ENCODE results near the gene LEMD3. TPM values are rescaled to one million over a fixed set of nuclear protein-coding genes. Genes with fewer than 3 reads are reported as not detected.
A peak's percentile ranks its signal among the peaks of the same experiment; 100 is the strongest.
"Not testable (repeated sequence)": the region's sequence is repeated elsewhere in the genome, so short reads cannot be mapped to it uniquely, and the experiment has no call there.

The LEMD3 gene
- total RNA-seq, 4 donors from 2014 or later = 27.4 to 61.0 (median 34.8) TPM

DNA sequence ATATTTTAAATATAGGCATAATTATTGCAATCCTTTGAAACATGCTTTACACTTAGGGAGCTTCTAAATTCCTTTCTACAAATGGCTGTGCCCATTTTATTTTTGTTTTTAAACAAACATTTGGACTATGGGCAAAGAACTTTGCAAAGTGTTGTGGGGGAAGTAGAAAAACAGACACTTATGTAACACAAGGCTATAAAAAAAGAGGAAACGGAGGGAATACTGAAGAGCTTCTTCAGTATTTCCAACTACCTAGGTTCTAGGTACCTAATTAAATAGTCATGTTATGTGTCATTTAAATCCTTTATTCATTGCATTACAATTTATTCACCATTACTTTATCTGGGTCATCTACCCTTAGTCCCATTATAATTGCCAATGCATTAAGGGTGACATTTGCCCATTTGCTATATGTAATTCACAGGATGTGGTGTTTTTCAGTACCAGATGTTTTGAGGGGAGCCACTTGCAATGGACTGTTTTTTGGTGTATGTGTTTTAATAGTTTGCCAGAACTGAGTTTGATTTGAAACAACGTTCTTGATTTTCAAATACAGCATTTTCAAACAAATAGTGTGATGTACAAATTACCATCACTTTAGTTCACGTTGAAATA, 107.6 kb downstream of the LEMD3 start:
- no peak for ATAC-seq (ENCODE audit: low FRiP score)
- no peak for DNase-seq (ENCODE audit: low spot score)
- TF ChIP-seq, protein P1, sequence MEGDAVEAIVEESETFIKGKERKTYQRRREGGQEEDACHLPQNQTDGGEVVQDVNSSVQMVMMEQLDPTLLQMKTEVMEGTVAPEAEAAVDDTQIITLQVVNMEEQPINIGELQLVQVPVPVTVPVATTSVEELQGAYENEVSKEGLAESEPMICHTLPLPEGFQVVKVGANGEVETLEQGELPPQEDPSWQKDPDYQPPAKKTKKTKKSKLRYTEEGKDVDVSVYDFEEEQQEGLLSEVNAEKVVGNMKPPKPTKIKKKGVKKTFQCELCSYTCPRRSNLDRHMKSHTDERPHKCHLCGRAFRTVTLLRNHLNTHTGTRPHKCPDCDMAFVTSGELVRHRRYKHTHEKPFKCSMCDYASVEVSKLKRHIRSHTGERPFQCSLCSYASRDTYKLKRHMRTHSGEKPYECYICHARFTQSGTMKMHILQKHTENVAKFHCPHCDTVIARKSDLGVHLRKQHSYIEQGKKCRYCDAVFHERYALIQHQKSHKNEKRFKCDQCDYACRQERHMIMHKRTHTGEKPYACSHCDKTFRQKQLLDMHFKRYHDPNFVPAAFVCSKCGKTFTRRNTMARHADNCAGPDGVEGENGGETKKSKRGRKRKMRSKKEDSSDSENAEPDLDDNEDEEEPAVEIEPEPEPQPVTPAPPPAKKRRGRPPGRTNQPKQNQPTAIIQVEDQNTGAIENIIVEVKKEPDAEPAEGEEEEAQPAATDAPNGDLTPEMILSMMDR (IDR thresholded peaks at IDR 0.05) = no peak

DNA sequence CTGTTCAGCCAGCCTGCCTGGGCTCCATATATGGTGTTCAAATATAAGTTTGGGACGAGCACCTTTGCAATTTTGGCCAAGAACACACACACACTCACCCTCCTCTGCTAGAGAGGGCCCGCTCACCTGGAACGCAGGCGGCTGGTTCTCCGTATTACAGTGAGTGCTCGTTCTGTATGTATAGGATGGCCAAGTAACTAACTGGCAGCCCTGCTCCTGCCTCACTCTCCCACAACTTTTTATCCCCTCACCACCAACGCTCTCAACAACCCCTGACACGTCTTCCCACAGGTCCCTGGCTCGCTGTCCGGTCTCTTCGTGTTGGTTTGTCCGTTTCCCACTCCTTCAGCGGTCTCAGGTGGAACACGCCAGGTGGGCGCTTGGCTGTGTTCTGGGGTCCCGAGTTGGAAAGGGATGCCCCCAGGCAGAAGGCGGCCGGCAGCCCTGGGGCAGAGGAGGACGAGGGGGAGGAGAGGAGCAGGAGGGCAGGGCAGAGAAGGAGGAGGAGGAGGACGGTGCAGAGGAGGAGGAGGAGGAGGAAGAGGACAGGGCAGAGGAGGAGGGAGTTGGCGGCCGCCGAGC, 108.7 kb downstream of the LEMD3 start:
- ATAC-seq (ENCODE audit: low FRiP score) (peak; percentile 19), DNase-seq (ENCODE audit: low spot score) (peak; percentile 29)

DNA sequence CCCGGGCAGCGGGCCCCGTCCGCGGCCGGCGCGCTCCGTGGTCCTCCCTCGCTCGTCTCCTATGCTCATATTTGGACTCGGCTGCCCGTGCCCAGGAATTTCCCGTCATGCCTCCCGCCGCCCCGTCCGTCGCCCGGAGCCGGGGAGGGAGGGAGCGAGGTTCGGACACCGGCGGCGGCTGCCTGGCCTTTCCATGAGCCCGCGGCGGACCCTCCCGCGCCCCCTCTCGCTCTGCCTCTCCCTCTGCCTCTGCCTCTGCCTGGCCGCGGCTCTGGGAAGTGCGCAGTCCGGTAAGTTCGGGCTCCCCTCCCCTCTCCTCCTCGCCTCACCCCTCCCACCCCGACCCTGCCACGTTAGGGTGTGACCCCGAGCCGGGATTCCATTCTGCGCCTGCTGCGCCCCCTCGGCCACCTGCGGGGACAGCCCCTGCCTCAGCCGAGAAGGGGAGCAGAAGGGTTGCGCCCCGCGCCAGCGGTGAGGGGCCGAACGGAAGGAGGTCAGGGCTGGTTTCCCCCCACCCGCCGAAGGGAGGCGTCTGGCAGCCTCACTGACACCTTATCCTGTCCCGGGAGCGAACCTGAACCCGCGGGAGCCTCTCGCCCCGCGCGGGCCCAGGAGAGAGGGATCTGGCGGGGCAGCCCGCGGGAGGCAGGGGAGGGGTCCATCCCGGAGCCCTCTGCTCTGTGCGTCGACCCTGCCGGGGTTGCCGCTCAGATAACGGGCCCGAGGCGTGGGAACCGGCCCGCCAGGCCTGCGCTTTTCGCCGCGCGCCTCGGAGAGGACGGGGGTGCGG, 109.4 kb downstream of the LEMD3 start, which contains the start of gene MSRB3:
Gene MSRB3, plus strand, starts transcription at position 108 of the 793 bp plus-strand sequence. CDS start 29,897 bp downstream, outside the sequence.
- ATAC-seq (ENCODE audit: low FRiP score) (peak; percentile 82), DNase-seq (ENCODE audit: low spot score) (peak; percentile 26)
- TF ChIP-seq, protein P1 (IDR thresholded peaks at IDR 0.05) = no peak

More for the DNA sequence above, 108.7 kb downstream of the LEMD3 start:
- TF ChIP-seq, protein P1 (IDR thresholded peaks at IDR 0.05) = no peak

DNA sequence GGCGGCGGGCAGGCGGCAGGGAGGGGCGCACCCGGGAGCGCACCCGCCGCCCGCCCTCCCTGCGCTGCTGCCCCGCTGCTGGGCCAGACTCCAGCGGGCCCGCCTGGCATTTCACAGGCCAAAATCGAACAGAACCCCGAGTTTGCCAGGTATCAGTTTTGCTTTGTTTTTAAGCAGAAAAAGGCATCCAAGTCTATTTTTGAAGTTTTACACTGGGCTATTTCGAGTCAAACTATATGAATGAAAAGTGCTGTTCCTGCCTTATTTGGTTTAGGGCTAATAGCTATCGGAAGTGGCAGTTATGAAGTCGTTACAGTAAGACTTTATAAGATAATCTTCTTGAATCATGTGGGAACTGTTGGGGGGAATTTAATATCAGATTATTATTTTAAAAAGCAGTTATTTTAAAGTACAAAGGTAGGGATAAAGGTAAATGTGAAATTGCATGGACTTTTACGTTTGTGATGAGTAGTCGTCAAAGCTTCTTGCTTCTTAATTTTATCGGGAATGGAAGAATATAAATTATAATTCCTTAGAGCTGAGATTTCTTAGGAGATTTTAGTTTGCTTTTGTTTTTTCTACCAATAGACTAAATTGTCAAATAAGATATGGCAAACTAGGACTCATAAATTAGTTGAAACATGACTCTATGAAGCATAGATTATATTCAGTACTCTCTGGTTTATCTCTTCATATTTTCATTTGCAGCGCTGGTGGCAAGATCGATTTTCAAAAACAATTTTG, 110.2 kb downstream of the LEMD3 start:
- ATAC-seq (ENCODE audit: low FRiP score) (no peak), DNase-seq (ENCODE audit: low spot score) (no peak)
- TF ChIP-seq, protein P1 (IDR thresholded peaks at IDR 0.05) = no peak

DNA sequence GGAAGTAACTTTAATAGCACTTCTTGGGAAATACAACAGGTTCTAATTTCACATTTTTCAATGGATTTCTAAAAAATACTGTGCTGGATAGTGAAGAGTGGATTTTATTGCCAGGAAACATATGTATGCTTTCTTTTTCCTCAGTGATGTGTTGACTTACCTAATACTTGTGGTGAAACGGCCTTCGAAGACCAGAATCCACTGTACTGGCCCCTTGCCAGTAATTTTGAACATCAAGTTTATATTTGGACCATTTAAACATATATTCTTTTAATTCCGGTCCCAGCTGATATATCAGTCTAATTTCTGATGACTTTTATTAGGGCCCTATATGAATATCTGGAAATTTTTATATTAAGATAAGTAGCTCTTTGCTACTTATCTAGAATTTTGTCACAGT, 110.9 kb downstream of the LEMD3 start:
- TF ChIP-seq, protein P1 (IDR thresholded peaks at IDR 0.05) = no peak
- DNase-seq (ENCODE audit: low spot score) = no peak
- no peak for ATAC-seq (ENCODE audit: low FRiP score)

DNA sequence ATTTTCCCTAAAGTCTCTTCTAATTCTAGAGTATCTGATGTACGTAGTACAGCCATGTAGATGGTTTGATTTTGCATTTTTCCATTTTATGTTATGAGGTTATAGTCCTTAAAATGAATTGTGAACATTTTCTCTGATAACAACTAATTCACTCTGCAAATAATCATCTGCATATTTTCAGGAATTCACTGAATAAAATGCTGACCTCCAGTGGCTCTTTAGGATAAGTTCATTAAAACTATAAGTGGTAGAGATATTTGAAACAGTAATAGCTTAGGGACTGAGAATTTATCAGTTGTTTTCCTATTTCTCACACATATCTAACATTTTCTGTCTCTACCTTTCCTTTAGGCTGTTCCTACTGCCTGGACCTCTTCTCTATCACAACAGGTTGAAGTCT, 113.5 kb downstream of the LEMD3 start:
- no peak for DNase-seq (ENCODE audit: low spot score)
- ATAC-seq (ENCODE audit: low FRiP score) = no peak
- TF ChIP-seq, protein P1 (IDR thresholded peaks at IDR 0.05) = no peak

DNA sequence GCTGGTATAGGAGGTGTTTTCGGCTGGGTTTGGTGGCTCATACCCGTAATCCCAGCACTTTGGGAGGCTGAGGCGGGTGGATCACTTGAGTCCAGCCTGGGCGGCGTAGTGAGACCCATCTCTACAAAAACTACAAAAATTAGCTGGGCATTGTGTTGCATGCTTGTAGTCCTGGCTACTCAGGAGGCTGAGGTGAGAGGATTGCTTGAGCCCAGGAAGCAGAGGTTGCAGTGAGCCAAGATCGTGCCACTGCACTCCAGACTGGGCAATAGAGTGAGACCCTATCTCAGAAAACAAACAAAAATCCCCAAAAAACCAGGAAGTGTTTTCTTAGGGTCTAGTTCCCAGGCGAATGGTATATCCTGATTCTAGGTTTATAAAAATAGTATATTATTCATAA, 116.1 kb downstream of the LEMD3 start:
- not testable (repeated sequence) for ATAC-seq (ENCODE audit: low FRiP score)

More for the DNA sequence above, 116.1 kb downstream of the LEMD3 start:
- not testable (repeated sequence) for DNase-seq (ENCODE audit: low spot score)
